GM19452 (cell line): ENCODE data around the gene EPS8L3.
"Not testable (repeated sequence)": the region's sequence is repeated elsewhere in the genome, so short reads cannot be mapped to it uniquely, and the experiment has no call there.

Source experiments
- ATAC-seq: cut with Tn5 transposase; IDR thresholded peaks from one replicate; pipeline ENCODE4 v1.9.1; 2021; ENCODE audit not compliant: unreplicated experiment

The EPS8L3 gene

GRCh38 chr1:109782514-109782913, 18.8 kb upstream of the EPS8L3 start:
- ATAC-seq, result no peak

GRCh38 chr1:109781806-109782205, 18.1 kb upstream of the EPS8L3 start:
- no peak for ATAC-seq

GRCh38 chr1:109780982-109781381, 17.3 kb upstream of the EPS8L3 start:
- no peak for ATAC-seq

GRCh38 chr1:109777980-109778625, 14.4 kb upstream of the EPS8L3 start:
- no peak for ATAC-seq

- ATAC-seq, result no peak
Measured at GRCh38 chr1:109777436-109777835, 13.7 kb upstream of the EPS8L3 start.

GRCh38 chr1:109776911-109777310, 13.2 kb upstream of the EPS8L3 start:
- ATAC-seq, result no peak

GRCh38 chr1:109776206-109776835, 12.6 kb upstream of the EPS8L3 start:
- ATAC-seq, result no peak

GRCh38 chr1:109775398-109775797, 11.7 kb upstream of the EPS8L3 start:
- no peak for ATAC-seq

- ATAC-seq, result no peak
Measured at GRCh38 chr1:109773900-109774485, 10.3 kb upstream of the EPS8L3 start.

- no peak for ATAC-seq
Measured at GRCh38 chr1:109773203-109773899, 9.6 kb upstream of the EPS8L3 start.

- no peak for ATAC-seq
Measured at GRCh38 chr1:109772658-109773202, 9.0 kb upstream of the EPS8L3 start.

- no peak for ATAC-seq
Measured at GRCh38 chr1:109771712-109772657, 8.3 kb upstream of the EPS8L3 start.

GRCh38 chr1:109770331-109771095, 6.8 kb upstream of the EPS8L3 start:
- ATAC-seq, result no peak

- ATAC-seq, result no peak
Measured at GRCh38 chr1:109769330-109770078, 5.8 kb upstream of the EPS8L3 start.

- no peak for ATAC-seq
Measured at GRCh38 chr1:109768820-109769219, 5.1 kb upstream of the EPS8L3 start.

GRCh38 chr1:109768335-109768650, 4.6 kb upstream of the EPS8L3 start:
- ATAC-seq, result no peak

- ATAC-seq, result no peak
Measured at GRCh38 chr1:109767637-109768334, 4.1 kb upstream of the EPS8L3 start.

GRCh38 chr1:109766991-109767636, 3.4 kb upstream of the EPS8L3 start:
- ATAC-seq, result not testable (repeated sequence)
